HFFc6 (cell line): ENCODE results near the gene KCNH4. TPM values are rescaled to one million over a fixed set of nuclear protein-coding genes. Genes with fewer than 3 reads are reported as not detected.
A peak's percentile ranks its signal among the peaks of the same experiment; 100 is the strongest.

Source experiments
- DNase-seq: peaks from one replicate; pipeline ENCODE4 v3.0.0-alpha.2; 2018
- H3K27ac Mint-ChIP-seq: 2 replicates; pipeline ENCODE4 v1.8.0; 2020; ENCODE audit warnings: mild to moderate bottlenecking, mixed read lengths
- H3K27me3 Mint-ChIP-seq: 2 replicates; pipeline ENCODE4 v1.8.0; 2021; ENCODE audit warnings: mild to moderate bottlenecking, moderate library complexity, mixed read lengths; ENCODE audit not compliant: insufficient read depth
- H3K36me3 Mint-ChIP-seq: 2 replicates; pipeline ENCODE4 v1.8.0; 2021; ENCODE audit warnings: low read depth, mixed read lengths
- H3K4me1 Mint-ChIP-seq: 2 replicates; pipeline ENCODE4 v1.8.0; 2020; ENCODE audit warnings: low read depth, mixed read lengths
- H3K4me3 Mint-ChIP-seq: 2 replicates; pipeline ENCODE4 v1.8.0; 2020; ENCODE audit warnings: mild to moderate bottlenecking, moderate library complexity, mixed read lengths
- H3K9me3 Mint-ChIP-seq: 2 replicates; pipeline ENCODE4 v1.8.0; 2020; ENCODE audit warnings: mild to moderate bottlenecking, mixed read lengths
- CTCF ChIP-seq: fragments of 200-600 bp; sonication (generic); IDR thresholded peaks from 2 replicates; pipeline ENCODE4 v1.5.0; 2021; ENCODE audit warnings: antibody characterized with exemption, mild to moderate bottlenecking
- total RNA-seq, 6 experiments: library from RNA; stranded (reverse); fragmentation: NEBNext Ultra II Directional; extraction: Animal tissue kit (Norgen Biotek cat#: 25700); gene quantifications; 2 replicates in 1 of 6; 3 replicates in 5 of 6; pipeline ENCODE4 v1.2.3, GENCODE V29; 2021

The KCNH4 gene
- total RNA-seq, 6 experiments from 2014 or later = not detected

- no peak for TF ChIP-seq CTCF
- H3K27me3 Mint-ChIP-seq = peaks cover 28% of the 10 kb centered on the region
- no peaks in the 10 kb centered on the region for H3K36me3 Mint-ChIP-seq
- H3K4me3 Mint-ChIP-seq = no peak overlapping the region
- no peak for DNase-seq
- no peaks in the 10 kb centered on the region for H3K4me1 Mint-ChIP-seq
- H3K27ac Mint-ChIP-seq = no peak overlapping the region
- H3K9me3 Mint-ChIP-seq = no peaks in the 10 kb centered on the region
These were observed 13.1 kb downstream of the KCNH4 start for GRCh38 chr17:42167807-42168206.

DNA sequence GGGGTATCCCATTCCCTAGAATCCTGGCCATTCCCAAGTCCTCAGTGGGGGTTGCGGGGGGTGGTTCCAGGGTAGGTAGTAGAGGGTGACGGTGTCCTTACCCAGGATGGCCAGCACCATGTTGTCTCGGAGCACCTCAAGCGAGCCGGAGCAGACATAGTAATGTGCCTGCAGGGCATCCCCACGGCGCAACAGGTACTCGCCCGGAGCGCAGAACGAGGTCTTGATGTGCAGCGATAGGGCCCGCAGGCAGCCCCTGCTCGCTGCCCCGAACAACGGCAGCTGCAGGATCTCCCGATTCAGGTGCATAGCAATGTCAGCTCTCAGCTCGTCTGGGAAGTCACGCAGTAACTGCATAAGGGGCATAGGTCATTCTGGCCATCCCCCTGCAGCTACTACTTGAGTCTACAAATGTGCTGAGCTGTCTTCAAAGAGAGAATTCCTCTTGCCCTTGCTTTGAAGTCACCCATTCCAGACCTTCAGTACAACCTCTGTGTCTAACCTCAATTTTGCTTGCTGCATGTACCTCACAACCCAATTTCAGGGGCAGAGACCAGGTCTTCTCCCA, 14.7 kb downstream of the KCNH4 start:
- Mint-ChIP-seq H3K27me3 (peaks cover 18% of the 10 kb centered on the region), H3K9me3 (no peaks in the 10 kb centered on the region), H3K4me3 (no peak overlapping the region), H3K36me3 (no peaks in the 10 kb centered on the region), H3K27ac (no peak overlapping the region), H3K4me1 (no peaks in the 10 kb centered on the region)
- no peak for DNase-seq
- TF ChIP-seq CTCF = no peak

DNA sequence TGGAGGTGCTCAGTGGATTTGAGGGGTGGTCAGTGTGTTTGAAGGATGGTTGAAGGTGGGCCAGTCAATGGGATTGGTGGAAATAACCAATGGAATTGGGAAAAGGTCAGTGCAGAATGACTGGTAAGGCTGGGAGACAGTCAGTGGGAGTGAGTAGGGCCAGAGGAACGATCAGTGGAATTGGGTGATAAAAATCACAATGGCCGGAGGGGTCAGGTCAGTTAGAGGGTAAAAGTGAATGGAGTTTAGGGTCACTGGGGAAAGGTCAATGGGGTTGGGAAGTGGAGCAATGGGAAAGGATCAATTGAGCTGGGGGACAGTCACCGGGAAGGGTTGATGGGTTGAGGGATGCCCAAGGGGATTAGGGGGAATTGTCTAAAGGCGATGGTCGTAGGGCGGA, 15.2 kb downstream of the KCNH4 start:
- H3K27me3 Mint-ChIP-seq = peaks cover 13% of the 10 kb centered on the region
- no peak overlapping the region for H3K4me3 Mint-ChIP-seq
- H3K9me3 Mint-ChIP-seq = no peaks in the 10 kb centered on the region
- DNase-seq = no peak
- no peak for TF ChIP-seq CTCF
- H3K36me3 Mint-ChIP-seq = no peaks in the 10 kb centered on the region
- H3K4me1 Mint-ChIP-seq = no peaks in the 10 kb centered on the region
- H3K27ac Mint-ChIP-seq = no peak overlapping the region

- Mint-ChIP-seq H3K27ac (no peak overlapping the region), H3K36me3 (no peaks in the 10 kb centered on the region), H3K4me3 (no peak overlapping the region), H3K9me3 (no peaks in the 10 kb centered on the region), H3K4me1 (no peaks in the 10 kb centered on the region), H3K27me3 (peaks cover 9% of the 10 kb centered on the region)
- DNase-seq = no peak
- no peak for TF ChIP-seq CTCF
These were observed 17.1 kb downstream of the KCNH4 start for GRCh38 chr17:42163696-42164407.

DNA sequence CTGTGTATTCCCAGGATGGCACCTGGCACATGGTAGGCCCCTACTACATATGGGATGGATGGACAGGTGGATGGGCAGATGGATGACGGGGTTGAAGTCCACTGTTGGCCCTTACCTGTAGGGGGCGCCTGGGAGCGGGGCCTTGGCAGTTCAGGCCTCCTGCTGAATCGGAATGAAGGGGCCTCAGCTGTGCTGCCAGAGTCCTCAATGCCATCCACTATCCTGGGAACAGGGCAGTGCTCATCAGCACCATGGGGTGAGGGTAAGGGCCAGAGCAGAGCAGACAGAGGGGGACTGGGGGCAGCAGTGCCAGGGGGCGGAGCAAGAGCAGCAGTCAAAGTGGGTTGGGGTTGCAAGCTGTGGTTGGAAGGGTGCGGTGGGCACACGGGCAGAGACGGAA, 17.8 kb downstream of the KCNH4 start:
- Mint-ChIP-seq H3K4me1 (no peaks in the 10 kb centered on the region), H3K27ac (no peak overlapping the region), H3K9me3 (no peaks in the 10 kb centered on the region), H3K36me3 (no peaks in the 10 kb centered on the region), H3K4me3 (no peak overlapping the region), H3K27me3 (peaks cover 8% of the 10 kb centered on the region)
- DNase-seq = no peak
- TF ChIP-seq CTCF = peak; percentile 71
